GM21526 (cell line): ENCODE results near the gene DENND4A.
"Not testable (repeated sequence)": the region's sequence is repeated elsewhere in the genome, so short reads cannot be mapped to it uniquely, and the experiment has no call there.

ENCODE experiments used
- ATAC-seq: cut with Tn5 transposase; IDR thresholded peaks from one replicate; pipeline ENCODE4 v1.9.1; 2021; ENCODE audit warnings: moderate library complexity; ENCODE audit not compliant: unreplicated experiment, low FRiP score

The DENND4A gene

GRCh38 chr15:65762399-65762798, 29.7 kb downstream of the DENND4A start:
- ATAC-seq, result no peak

- no peak for ATAC-seq
These were observed 30.7 kb downstream of the DENND4A start for GRCh38 chr15:65761210-65761926.

- no peak for ATAC-seq
These were observed 32.7 kb downstream of the DENND4A start for GRCh38 chr15:65759441-65759840.

- no peak for ATAC-seq
These were observed 33.9 kb downstream of the DENND4A start for GRCh38 chr15:65758242-65758641.

- no peak for ATAC-seq
These were observed 34.8 kb downstream of the DENND4A start for GRCh38 chr15:65757256-65757655.

GRCh38 chr15:65752151-65752700, 39.9 kb downstream of the DENND4A start:
- no peak for ATAC-seq

- no peak for ATAC-seq
These were observed 40.7 kb downstream of the DENND4A start for GRCh38 chr15:65751431-65751830.

- no peak for ATAC-seq
These were observed 44.8 kb downstream of the DENND4A start for GRCh38 chr15:65747265-65747664.

GRCh38 chr15:65743637-65744252, 48.3 kb downstream of the DENND4A start:
- ATAC-seq, result no peak

- no peak for ATAC-seq
These were observed 51.9 kb downstream of the DENND4A start for GRCh38 chr15:65740148-65740547.

- ATAC-seq, result no peak
These were observed 53.4 kb downstream of the DENND4A start for GRCh38 chr15:65738649-65739048.

GRCh38 chr15:65733599-65733998, 58.5 kb downstream of the DENND4A start:
- ATAC-seq, result not testable (repeated sequence)

GRCh38 chr15:65732698-65733097, 59.4 kb downstream of the DENND4A start:
- no peak for ATAC-seq

- no peak for ATAC-seq
These were observed 60.2 kb downstream of the DENND4A start for GRCh38 chr15:65731926-65732325.

GRCh38 chr15:65730549-65731172, 61.4 kb downstream of the DENND4A start:
- ATAC-seq, result no peak

GRCh38 chr15:65724464-65725215, 67.5 kb downstream of the DENND4A start:
- ATAC-seq, result no peak

GRCh38 chr15:65723876-65724275, 68.2 kb downstream of the DENND4A start:
- no peak for ATAC-seq

GRCh38 chr15:65722191-65722590, 69.9 kb downstream of the DENND4A start:
- ATAC-seq, result no peak

- ATAC-seq, result no peak
These were observed 79.7 kb downstream of the DENND4A start for GRCh38 chr15:65712415-65712814.

- ATAC-seq, result no peak
These were observed 97.0 kb downstream of the DENND4A start for GRCh38 chr15:65695081-65695480.

GRCh38 chr15:65690778-65691177, 101.3 kb downstream of the DENND4A start:
- no peak for ATAC-seq
